H9 (cell line): ENCODE measurements around the gene PHLPP2. TPM values are rescaled to one million over a fixed set of nuclear protein-coding genes. Genes with fewer than 3 reads are reported as not detected.

Source experiments
- DNase-seq: peaks from one replicate; pipeline ENCODE4 v3.0.0-alpha.2; 2017
- H2AFZ ChIP-seq: one replicate; pipeline ENCODE4 v1.6.1; 2013; ENCODE audit warnings: mild to moderate bottlenecking, low read length, control low read depth, moderate library complexity
- H2AK5ac ChIP-seq: 2 replicates; pipeline ENCODE4 v1.6.1; 2013; ENCODE audit warnings: low read length, control low read depth, mixed read lengths; ENCODE audit not compliant: insufficient read length
- H2BK120ac ChIP-seq: one replicate; pipeline ENCODE4 v1.6.1; 2013; ENCODE audit warnings: low read depth, mild to moderate bottlenecking, low read length, control low read depth, inconsistent platforms; ENCODE audit not compliant: poor library complexity, severe bottlenecking
- H2BK12ac ChIP-seq: 2 replicates; pipeline ENCODE4 v1.6.1; 2013; ENCODE audit warnings: low read length, control low read depth, mixed read lengths, low read depth; ENCODE audit not compliant: insufficient read length
- H2BK15ac ChIP-seq: 2 replicates; pipeline ENCODE4 v1.6.1; 2013; ENCODE audit warnings: low read depth, low read length, control low read depth
- H2BK20ac ChIP-seq: one replicate; pipeline ENCODE4 v1.6.1; 2013; ENCODE audit warnings: low read depth, mild to moderate bottlenecking, low read length, control low read depth, inconsistent platforms; ENCODE audit not compliant: poor library complexity, severe bottlenecking
- H2BK5ac ChIP-seq: 2 replicates; pipeline ENCODE4 v1.6.1; 2013; ENCODE audit warnings: low read length, control low read depth, mixed read lengths; ENCODE audit not compliant: insufficient read length
- H3K14ac ChIP-seq: 2 replicates; pipeline ENCODE4 v1.6.1; 2013; ENCODE audit warnings: low read length, control low read depth; ENCODE audit not compliant: insufficient read depth
- H3K18ac ChIP-seq: 2 replicates; pipeline ENCODE4 v1.6.1; 2013; ENCODE audit warnings: low read depth, mild to moderate bottlenecking, mixed read lengths, low read length, control low read depth; ENCODE audit not compliant: insufficient read length
- H3K23ac ChIP-seq: 2 replicates; pipeline ENCODE4 v1.6.1; 2013; ENCODE audit warnings: low read length, control low read depth, mixed read lengths, low read depth; ENCODE audit not compliant: insufficient read length
- H3K23me2 ChIP-seq: 2 replicates; pipeline ENCODE4 v1.6.1; 2013; ENCODE audit warnings: low read depth, mild to moderate bottlenecking, mixed read lengths, low read length, control low read depth; ENCODE audit not compliant: insufficient read length, poor library complexity, severe bottlenecking
- H3K27ac ChIP-seq: 2 replicates; pipeline ENCODE4 v1.5.1; 2013; ENCODE audit warnings: low read length, control low read depth, mixed read lengths, low read depth; ENCODE audit not compliant: insufficient read length
- H3K27me3 ChIP-seq: 2 replicates; pipeline ENCODE4 v1.6.1; 2013; ENCODE audit warnings: low read length, control low read depth, inconsistent platforms; ENCODE audit not compliant: insufficient read depth
- H3K4ac ChIP-seq: 2 replicates; pipeline ENCODE4 v1.6.1; 2013; ENCODE audit warnings: low read depth, mild to moderate bottlenecking, control low read depth, inconsistent platforms, low read length, moderate library complexity
- H3K4me1 ChIP-seq: 2 replicates; pipeline ENCODE4 v1.6.1; 2013; ENCODE audit warnings: low read length, control low read depth, inconsistent platforms; ENCODE audit not compliant: insufficient read depth
- H3K4me2 ChIP-seq: 2 replicates; pipeline ENCODE4 v1.6.1; 2013; ENCODE audit warnings: low read length, control low read depth, mixed read lengths; ENCODE audit not compliant: insufficient read length, insufficient read depth
- H3K56ac ChIP-seq: 2 replicates; pipeline ENCODE4 v1.6.1; 2013; ENCODE audit warnings: low read depth, mild to moderate bottlenecking, mixed read lengths, low read length, control low read depth; ENCODE audit not compliant: insufficient read length
- H3K79me1 ChIP-seq: 2 replicates; pipeline ENCODE4 v1.6.1; 2013; ENCODE audit warnings: low read depth, mild to moderate bottlenecking, moderate library complexity, low read length, control low read depth, inconsistent platforms; ENCODE audit not compliant: insufficient read depth, poor library complexity, severe bottlenecking
- H3K79me2 ChIP-seq: 2 replicates; pipeline ENCODE4 v1.6.1; 2013; ENCODE audit warnings: low read length, control low read depth, inconsistent platforms; ENCODE audit not compliant: insufficient read depth
- H3K9ac ChIP-seq: 2 replicates; pipeline ENCODE4 v1.6.1; 2013; ENCODE audit warnings: low read length, control low read depth, mixed read lengths; ENCODE audit not compliant: insufficient read length; ENCODE audit errors: extremely low read depth
- H3K9me3 ChIP-seq: one replicate; pipeline ENCODE4 v1.6.1; 2013; ENCODE audit warnings: low read depth, low read length, inconsistent platforms; ENCODE audit not compliant: control insufficient read depth
- H3T11ph ChIP-seq: one replicate; pipeline ENCODE4 v1.6.1; 2013; ENCODE audit warnings: mild to moderate bottlenecking, low read length, control low read depth, inconsistent platforms
- H4K20me1 ChIP-seq: one replicate; pipeline ENCODE4 v1.6.1; 2013; ENCODE audit not compliant: control insufficient read depth, insufficient read length, insufficient read depth
- H4K5ac ChIP-seq: 2 replicates; pipeline ENCODE4 v1.6.1; 2013; ENCODE audit warnings: low read depth, mild to moderate bottlenecking, mixed read lengths, low read length, control low read depth; ENCODE audit not compliant: insufficient read length
- H4K8ac ChIP-seq: replicated peaks from 2 replicates; pipeline ENCODE4 v1.6.1; 2013; ENCODE audit warnings: low read length, control low read depth, mixed read lengths, low read depth; ENCODE audit not compliant: insufficient read length
- H4K91ac ChIP-seq: 2 replicates; pipeline ENCODE4 v1.6.1; 2013; ENCODE audit warnings: low read depth, mild to moderate bottlenecking, moderate library complexity, mixed read lengths, low read length, control low read depth; ENCODE audit not compliant: insufficient read length
- H3K27ac Mint-ChIP-seq, 3 experiments: 2 replicates in 2 of 3; 3 replicates in 1 of 3; pipeline ENCODE4 v1.8.0; 2020 to 2021; ENCODE audit warnings: mixed read lengths in 3 of 3, mild to moderate bottlenecking in 1 of 3, moderate library complexity in 1 of 3
- H3K27me3 Mint-ChIP-seq: 2 replicates; pipeline ENCODE4 v1.8.0; 2021; ENCODE audit warnings: low read depth, mild to moderate bottlenecking, moderate library complexity, mixed read lengths
- H3K36me3 Mint-ChIP-seq, 3 experiments: 2 replicates in 2 of 3; 3 replicates in 1 of 3; pipeline ENCODE4 v1.8.0; 2020 to 2021; ENCODE audit warnings: low read depth in 3 of 3, mixed read lengths in 3 of 3; ENCODE audit not compliant: insufficient read depth in 1 of 3
- H3K4me1 Mint-ChIP-seq, 2 experiments: 2 replicates each; pipeline ENCODE4 v1.8.0; 2020; ENCODE audit warnings: mixed read lengths in 2 of 2
- H3K4me3 Mint-ChIP-seq, 2 experiments: 2 replicates in 1 of 2; 3 replicates in 1 of 2; pipeline ENCODE4 v1.8.0; 2020 to 2021; ENCODE audit warnings: mild to moderate bottlenecking in 2 of 2, mixed read lengths in 2 of 2, moderate library complexity in 1 of 2
- H3K9me3 Mint-ChIP-seq, 2 experiments: 2 replicates in 1 of 2; 3 replicates in 1 of 2; pipeline ENCODE4 v1.8.0; 2020; ENCODE audit warnings: mild to moderate bottlenecking in 2 of 2, mixed read lengths in 2 of 2, moderate library complexity in 1 of 2
- WGBS: extraction: QIAGEN DNeasy Blood & Tissue Kit; methylation state at CpG from one replicate; pipeline ENCODE4 v1.1.7; 2013; ENCODE audit warnings: missing lambda C conversion rate, low lambda C conversion rate, mixed read lengths; ENCODE audit not compliant: insufficient read length; ENCODE audit errors: extremely low coverage; 5-methylcytosine and 5-hydroxymethylcytosine counted together
- total RNA-seq: library from RNA; stranded (reverse); gene quantifications from 2 replicates; pipeline ENCODE4 v1.2.1, GENCODE V29; 2021
- TF ChIP-seq, protein P1 (sequence below): fragments of 200-600 bp; sonication (generic); conservative IDR thresholded peaks from 3 replicates; pipeline ENCODE4 v1.8.0; 2021; ENCODE audit warnings: antibody characterized with exemption, mild to moderate bottlenecking

PHLPP2 gene
- total RNA-seq, 1 experiment from 2014 or later, result 23.2 TPM

DNA sequence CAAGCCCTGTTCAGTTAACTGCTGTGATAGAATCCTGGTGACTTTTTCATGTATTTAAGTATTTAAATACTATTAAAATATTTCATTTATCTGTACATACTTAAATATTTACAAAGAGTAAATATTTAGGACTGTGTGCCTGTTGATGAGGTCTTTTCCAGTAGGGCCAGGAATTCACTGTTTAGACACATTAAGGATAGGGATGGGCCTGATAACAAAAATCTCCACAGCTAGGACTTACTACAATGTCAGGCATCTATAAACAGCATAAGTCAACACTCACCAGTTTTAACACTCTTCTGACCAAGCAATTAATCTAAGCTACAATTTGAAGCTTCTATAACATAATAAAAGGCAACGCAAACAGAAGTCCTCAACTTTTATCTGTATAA lies 50.9 kb downstream of the PHLPP2 start:
- Histone ChIP-seq H2AFZ (no peak overlapping the region), H3K27ac (no peak overlapping the region), H2BK120ac (no peak overlapping the region), H3K79me2 (no peaks in the 10 kb centered on the region), H4K20me1 (no peaks in the 10 kb centered on the region), H3T11ph (no peak overlapping the region), H3K23me2 (no peaks in the 10 kb centered on the region), H3K56ac (no peak overlapping the region), H3K4me1 (no peaks in the 10 kb centered on the region), H4K5ac (no peak overlapping the region), H3K27me3 (no peaks in the 10 kb centered on the region), H3K14ac (no peak overlapping the region), H2BK15ac (no peak overlapping the region), H4K8ac (no peak overlapping the region), H3K79me1 (no peaks in the 10 kb centered on the region), H3K18ac (no peak overlapping the region), H3K23ac (no peak overlapping the region), H3K9me3 (no peaks in the 10 kb centered on the region), H3K4ac (no peak overlapping the region), H4K91ac (no peak overlapping the region), H2BK20ac (no peak overlapping the region), H3K9ac (no peak overlapping the region), H2BK5ac (no peak overlapping the region), H2BK12ac (no peak overlapping the region), H3K4me2 (no peak overlapping the region), H2AK5ac (no peak overlapping the region)
- Mint-ChIP-seq H3K27me3 (no peaks in the 10 kb centered on the region), H3K4me1 (no peaks in the 10 kb centered on the region), H3K4me3 (no peak overlapping the region), H3K27ac (no peak overlapping the region), H3K9me3 (no peaks in the 10 kb centered on the region), H3K36me3 (peaks cover 9 to 79% (median 47%) of the 10 kb centered on the region in 3 experiments; a peak in 5 of 7 replicates)
- no CpG with 5 or more reads among the region's 1 CpG for WGBS
- no peak for DNase-seq
- TF ChIP-seq, protein P1, sequence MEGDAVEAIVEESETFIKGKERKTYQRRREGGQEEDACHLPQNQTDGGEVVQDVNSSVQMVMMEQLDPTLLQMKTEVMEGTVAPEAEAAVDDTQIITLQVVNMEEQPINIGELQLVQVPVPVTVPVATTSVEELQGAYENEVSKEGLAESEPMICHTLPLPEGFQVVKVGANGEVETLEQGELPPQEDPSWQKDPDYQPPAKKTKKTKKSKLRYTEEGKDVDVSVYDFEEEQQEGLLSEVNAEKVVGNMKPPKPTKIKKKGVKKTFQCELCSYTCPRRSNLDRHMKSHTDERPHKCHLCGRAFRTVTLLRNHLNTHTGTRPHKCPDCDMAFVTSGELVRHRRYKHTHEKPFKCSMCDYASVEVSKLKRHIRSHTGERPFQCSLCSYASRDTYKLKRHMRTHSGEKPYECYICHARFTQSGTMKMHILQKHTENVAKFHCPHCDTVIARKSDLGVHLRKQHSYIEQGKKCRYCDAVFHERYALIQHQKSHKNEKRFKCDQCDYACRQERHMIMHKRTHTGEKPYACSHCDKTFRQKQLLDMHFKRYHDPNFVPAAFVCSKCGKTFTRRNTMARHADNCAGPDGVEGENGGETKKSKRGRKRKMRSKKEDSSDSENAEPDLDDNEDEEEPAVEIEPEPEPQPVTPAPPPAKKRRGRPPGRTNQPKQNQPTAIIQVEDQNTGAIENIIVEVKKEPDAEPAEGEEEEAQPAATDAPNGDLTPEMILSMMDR, result no peak
